ENCODE measurements around the gene HEATR9.

GRCh38 chr17:35890774-35891155, 22.1 kb upstream of the HEATR9 start:
- TF ChIP-seq ZFP3 (CRISPR knock-in tag; IDR thresholded peaks at IDR 0.05) (no peak), OSR1 (CRISPR knock-in tag; IDR thresholded peaks at IDR 0.05) (no peak), POU6F1 (CRISPR knock-in tag; IDR thresholded peaks at IDR 0.05; ENCODE audit: borderline replicate concordance, low read depth) (no peak), RARB (CRISPR knock-in tag; IDR thresholded peaks at IDR 0.05) (no peak), CREB5 (CRISPR knock-in tag; IDR thresholded peaks at IDR 0.05; ENCODE audit: low read depth) (no peak)
